Stimulated activated CD4-positive, alpha-beta T cell treated with anti-CD3 and anti-CD28 coated beads, Interleukin-15, amount 100 ng/mL, for 1 hour (primary cell): ENCODE data around the gene AXIN2.
"Not testable (repeated sequence)": the region's sequence is repeated elsewhere in the genome, so short reads cannot be mapped to it uniquely, and the experiment has no call there.

Source experiments
- DNase-seq, 2 donors: peaks; one replicate each; pipeline ENCODE4 v3.0.0-alpha.2; 2020; ENCODE audit warnings: low read depth in 1 of 2, low spot score in 1 of 2

The AXIN2 gene

GRCh38 chr17:65523853-65524664 lies 37.4 kb downstream of the AXIN2 start:
- DNase-seq, result no peak

DNA sequence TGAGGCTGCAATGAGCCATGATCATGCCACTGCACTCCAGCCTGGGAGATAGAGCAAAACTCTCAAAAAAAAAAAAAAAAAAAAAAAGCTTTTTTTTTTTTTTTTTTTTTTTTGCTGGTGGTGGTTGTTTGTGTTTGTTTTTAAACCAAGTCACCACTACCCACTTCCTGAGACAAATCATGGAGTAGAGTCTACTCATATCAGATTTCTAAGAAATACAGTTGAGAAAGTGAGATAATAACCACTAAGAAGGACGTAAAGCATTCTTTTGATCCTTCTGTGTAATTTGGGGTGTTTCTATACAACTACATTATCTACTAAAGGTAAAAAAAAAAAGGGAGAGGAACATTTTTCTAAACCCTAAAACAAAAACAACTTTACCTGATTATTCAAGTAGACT lies 38.0 kb downstream of the AXIN2 start:
- no peak for DNase-seq

DNA sequence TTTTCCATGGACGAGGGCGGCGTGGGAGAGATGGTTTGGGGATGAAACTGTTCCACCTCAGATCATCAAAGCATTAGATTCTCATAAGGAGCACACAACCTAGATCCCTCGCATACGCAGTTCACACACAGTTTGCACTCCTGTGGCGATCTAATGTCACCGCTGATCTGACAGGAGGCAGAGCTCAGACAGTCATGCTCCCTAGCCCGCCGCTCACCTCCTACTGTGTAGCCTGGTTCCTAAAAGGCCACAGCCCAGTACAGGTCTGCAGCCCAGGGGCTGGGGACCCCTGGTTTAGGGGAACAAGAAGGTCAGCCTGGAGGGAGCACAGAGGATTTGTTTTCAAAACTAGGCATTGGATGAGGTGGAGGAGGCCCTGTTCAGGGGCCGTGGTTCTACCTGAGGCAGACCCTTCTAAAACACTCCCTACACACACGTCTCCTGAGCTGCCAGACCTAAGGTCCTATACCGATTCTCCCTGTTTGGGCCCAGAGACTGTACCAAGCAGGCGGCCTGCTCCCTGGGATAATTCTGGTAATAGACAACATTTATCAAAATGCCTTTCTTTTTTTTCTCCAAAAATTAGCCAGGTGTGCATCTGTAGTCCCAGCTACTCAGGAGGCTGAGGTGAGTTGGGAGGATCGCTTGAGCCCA lies 38.6 kb downstream of the AXIN2 start:
- no peak for DNase-seq

GRCh38 chr17:65519462-65519861 lies 42.0 kb downstream of the AXIN2 start:
- DNase-seq, result no peak

- no peak for DNase-seq
Observed at GRCh38 chr17:65518256-65518655, 43.2 kb downstream of the AXIN2 start.

GRCh38 chr17:65515959-65516948 lies 45.2 kb downstream of the AXIN2 start:
- DNase-seq, result no peak

DNA sequence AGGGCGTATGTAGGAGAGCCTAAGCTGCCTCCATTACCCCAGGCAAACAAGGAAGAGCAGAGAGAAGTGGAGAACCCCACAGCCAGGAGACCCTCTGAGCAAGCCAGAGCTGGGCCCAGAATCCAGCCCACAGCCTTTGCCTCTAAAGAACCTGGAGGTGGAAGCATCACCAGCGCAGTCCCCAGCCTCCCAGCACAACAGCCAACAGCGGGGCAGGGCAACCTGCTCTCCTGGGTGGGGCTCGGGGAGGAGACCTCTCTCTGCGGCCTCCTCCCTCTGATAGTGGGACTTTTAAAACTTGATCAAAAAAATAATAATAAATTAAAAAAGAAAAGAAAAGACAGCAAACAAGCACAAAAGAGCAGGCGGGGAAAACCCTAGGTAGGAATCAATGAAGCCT lies 45.9 kb downstream of the AXIN2 start:
- no peak for DNase-seq

GRCh38 chr17:65514541-65514940 lies 46.9 kb downstream of the AXIN2 start:
- DNase-seq, result no peak

GRCh38 chr17:65514082-65514481 lies 47.4 kb downstream of the AXIN2 start:
- DNase-seq, result no peak

- no peak for DNase-seq
Observed at GRCh38 chr17:65511316-65511715, 50.1 kb downstream of the AXIN2 start.

DNA sequence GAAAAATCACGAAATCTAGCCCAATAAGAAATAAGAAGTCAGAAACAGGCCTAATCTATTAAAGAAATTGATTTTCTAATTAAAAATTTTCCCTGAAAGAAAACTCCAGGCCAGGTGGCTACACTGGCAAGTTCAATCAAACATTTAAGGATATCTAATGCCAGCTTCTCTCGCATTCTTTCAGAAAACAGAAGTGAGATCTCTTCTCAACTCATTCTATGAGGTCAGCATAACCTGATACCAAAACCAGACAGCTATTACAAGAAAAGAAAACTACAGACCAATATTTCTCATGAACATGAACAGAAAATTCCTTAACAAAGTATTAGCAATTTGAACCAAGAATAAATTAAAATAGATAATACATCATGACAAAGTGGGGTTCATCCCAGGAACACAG lies 52.4 kb downstream of the AXIN2 start:
- no peak for DNase-seq

DNA sequence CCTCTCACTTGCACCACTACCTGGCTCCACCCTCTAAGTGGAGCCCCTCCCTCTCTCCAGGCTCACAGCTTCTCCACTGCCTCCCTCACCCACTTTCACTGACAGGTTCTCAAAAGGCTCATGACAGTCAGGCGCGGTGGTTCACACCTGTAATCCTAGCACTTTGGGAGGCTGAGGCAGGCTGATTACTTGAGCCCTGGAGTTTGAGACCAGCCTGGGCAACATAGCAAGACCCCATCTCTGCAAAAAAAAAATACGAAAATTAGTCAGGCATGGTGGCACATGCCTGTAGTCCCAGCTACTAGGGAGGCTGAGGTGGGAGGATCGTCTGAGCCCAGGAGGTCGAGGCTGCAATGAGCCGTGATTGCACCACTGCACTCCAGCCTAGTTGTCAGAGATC lies 56.8 kb downstream of the AXIN2 start:
- not testable (repeated sequence) for DNase-seq

GRCh38 chr17:65504141-65504540 lies 57.3 kb downstream of the AXIN2 start:
- DNase-seq, result no peak

DNA sequence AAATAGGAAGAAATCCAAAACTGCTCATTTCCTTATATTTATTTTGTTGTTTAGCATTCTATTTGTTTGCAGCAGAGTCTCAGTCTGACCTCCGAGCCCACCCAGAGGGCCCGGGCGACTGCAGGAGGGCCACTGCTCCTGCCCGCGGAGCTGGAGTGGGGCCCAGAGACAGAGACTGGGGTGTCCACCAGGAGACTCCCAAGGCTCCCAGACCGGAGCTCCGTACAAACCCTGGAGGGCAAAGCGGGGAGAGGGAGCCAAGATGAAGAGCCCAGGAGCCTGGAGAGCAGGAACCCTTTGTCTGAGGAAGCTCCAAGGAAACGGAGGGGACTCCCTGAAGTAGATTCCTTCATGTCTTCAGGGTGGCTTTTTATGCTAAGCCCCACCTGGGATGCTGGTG lies 57.9 kb downstream of the AXIN2 start:
- DNase-seq, result no peak

- no peak for DNase-seq
Observed at GRCh38 chr17:65498816-65499215, 62.6 kb downstream of the AXIN2 start.

DNA sequence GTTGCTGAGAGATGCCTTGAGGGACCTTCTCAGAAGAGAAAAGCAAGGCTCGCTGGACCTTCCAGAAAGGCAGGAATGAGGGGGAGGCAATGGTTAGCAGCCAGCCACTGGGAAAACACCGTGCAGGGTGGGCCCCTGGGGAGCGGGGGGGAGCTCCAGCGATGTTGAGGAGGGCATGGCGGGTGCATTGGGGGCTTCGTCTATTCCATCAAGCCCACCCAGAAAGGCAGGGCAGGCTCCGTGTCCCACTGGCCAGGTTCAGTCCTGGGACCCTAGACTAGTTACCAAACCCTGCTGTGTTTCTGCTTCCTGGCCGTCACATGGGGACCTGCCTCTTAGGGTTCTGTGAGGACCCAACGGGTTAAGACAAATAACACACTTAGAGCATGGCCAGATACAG lies 64.6 kb downstream of the AXIN2 start:
- no peak for DNase-seq

DNA sequence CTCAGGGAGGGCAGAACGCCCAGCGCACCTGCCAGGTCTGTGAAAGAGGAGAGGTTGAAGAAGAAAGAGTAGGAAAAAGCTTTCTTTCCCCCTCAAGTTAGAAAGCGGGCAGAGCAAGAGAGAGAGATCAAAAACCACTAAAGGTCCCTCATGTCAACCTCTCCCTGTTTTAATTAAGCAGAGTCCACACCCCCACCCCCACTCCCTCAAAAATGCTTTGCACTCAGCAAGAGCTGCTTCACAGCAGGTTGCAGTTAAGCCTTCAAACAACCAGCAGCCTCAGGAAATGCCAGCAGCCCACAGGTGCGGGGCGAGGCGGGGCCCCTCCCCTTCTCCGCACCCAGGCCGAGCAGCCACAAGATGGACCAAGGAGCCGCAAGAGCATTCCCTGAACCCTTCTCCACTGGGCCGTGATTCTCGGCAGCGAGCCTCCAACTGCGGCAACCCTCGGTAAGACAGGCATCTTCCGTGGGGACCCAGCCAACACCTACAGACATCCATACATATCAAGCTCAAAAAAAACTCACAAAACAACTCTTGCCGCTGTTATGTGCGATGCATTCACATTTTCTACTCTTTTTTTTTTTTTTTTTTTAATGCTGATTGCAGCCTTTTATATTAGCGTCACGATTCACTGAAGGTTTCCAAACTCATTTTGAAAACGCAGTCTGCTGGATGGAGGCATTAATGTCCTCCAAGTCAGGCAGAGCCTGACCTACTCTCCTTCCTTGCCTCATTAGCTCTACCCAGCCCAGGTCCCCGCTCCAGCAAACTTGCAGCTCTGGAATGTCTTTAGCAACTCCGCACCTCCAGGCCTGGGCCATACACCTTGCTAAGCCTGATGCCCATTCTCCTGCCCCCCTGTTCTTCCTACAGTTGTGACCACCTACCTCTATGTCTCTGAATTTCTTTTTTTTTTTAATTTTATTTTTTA lies 66.1 kb downstream of the AXIN2 start:
- no peak for DNase-seq

DNA sequence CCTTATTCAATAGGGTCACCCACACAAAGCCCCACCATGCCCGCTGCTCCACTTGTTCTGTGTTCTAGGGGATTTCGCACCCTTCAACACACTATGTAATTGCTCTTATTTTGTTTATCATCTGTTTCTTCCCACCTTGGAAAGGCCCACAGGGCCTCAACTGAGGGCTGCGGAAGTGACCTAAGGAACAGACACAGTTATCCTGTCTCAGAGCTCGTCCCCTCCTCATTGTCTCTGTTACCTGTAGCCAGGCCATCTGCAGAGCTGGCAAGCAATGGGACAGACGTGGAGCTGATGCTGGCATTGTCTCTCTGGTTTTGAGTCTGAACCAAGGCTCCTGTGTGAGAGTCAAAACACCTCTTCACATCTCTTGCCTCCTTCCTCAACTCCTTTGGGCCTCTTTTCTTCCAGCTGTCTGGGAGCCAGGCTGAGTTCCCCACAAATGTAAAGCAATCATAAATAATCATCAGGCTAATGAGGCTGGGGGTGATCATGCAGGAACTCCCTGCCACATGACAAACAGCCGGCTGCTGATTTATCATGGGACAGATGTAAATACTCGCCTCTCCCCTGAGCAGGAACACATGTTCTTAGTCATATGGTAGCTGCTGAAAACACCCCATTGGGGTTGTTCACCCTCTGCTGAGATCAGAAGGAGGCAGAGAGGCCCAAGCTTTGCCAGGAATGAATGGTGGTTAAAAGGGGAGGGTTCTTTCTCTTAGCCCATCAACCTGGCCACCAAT lies 71.9 kb downstream of the AXIN2 start:
- DNase-seq, result no peak

- no peak for DNase-seq
Observed at GRCh38 chr17:65488665-65489064, 72.8 kb downstream of the AXIN2 start.

- no peak for DNase-seq
Observed at GRCh38 chr17:65487990-65488389, 73.5 kb downstream of the AXIN2 start.
